ENCODE results near the gene IP6K3.

Gene IP6K3

GRCh38 chr6:33732817-33733708 is 13.6 kb downstream of the IP6K3 start:
- no peaks in the 10 kb centered on the region for H4K20me1 ChIP-seq (ENCODE audit: insufficient read depth, low read length)
- H3K27ac ChIP-seq (ENCODE audit: low read length): no peak overlapping the region
- no peaks in the 10 kb centered on the region for H3K36me3 ChIP-seq (replicated peaks; ENCODE audit: low read depth, low read length)
- no peaks in the 10 kb centered on the region for H3K9me3 ChIP-seq (ENCODE audit: insufficient read depth, low read length)
- H3K4me1 ChIP-seq (ENCODE audit: low read length): no peaks in the 10 kb centered on the region
- no peak overlapping the region for H3K4me2 ChIP-seq (ENCODE audit: low read length)
- no peak overlapping the region for H3K9ac ChIP-seq (ENCODE audit: low read length)
- no peaks in the 10 kb centered on the region for H3K27me3 ChIP-seq (ENCODE audit: low read depth, low read length)
- H2AFZ ChIP-seq (ENCODE audit: low read depth, low read length): no peak overlapping the region
- no peaks in the 10 kb centered on the region for H3K79me2 ChIP-seq (ENCODE audit: low read length)
- H3K4me3 ChIP-seq (ENCODE audit: low read length): no peak overlapping the region
- TF ChIP-seq, protein P1, sequence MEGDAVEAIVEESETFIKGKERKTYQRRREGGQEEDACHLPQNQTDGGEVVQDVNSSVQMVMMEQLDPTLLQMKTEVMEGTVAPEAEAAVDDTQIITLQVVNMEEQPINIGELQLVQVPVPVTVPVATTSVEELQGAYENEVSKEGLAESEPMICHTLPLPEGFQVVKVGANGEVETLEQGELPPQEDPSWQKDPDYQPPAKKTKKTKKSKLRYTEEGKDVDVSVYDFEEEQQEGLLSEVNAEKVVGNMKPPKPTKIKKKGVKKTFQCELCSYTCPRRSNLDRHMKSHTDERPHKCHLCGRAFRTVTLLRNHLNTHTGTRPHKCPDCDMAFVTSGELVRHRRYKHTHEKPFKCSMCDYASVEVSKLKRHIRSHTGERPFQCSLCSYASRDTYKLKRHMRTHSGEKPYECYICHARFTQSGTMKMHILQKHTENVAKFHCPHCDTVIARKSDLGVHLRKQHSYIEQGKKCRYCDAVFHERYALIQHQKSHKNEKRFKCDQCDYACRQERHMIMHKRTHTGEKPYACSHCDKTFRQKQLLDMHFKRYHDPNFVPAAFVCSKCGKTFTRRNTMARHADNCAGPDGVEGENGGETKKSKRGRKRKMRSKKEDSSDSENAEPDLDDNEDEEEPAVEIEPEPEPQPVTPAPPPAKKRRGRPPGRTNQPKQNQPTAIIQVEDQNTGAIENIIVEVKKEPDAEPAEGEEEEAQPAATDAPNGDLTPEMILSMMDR (IDR thresholded peaks at IDR 0.05; ENCODE audit: low read depth, low read length): no peak
- no peak for TF ChIP-seq EZH2phosphoT487 (IDR thresholded peaks at IDR 0.05; ENCODE audit: low read depth)

DNA sequence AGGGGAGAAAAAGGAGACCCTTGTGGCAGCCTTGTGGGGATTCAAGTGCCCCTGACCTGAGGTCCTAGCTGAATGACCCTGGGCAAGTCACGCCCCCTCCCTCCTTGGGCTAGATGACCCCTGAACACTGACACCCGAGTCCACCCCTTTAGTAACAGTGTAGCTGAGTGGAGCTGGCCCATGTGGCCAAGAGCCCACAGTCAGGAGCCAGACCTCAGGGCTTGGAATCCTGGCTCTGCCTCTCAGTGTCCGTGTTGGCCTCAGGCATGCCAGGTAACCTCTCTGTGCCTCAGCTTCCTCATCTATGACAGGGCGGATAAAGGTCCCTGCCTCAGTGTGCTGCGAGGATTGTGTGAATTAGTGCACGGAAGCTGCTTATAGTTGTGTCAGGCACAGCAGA is 14.3 kb downstream of the IP6K3 start:
- Histone ChIP-seq H3K36me3 (replicated peaks; ENCODE audit: low read depth, low read length) (no peaks in the 10 kb centered on the region), H3K27me3 (ENCODE audit: low read depth, low read length) (no peaks in the 10 kb centered on the region), H3K4me3 (ENCODE audit: low read length) (no peak overlapping the region), H3K9me3 (ENCODE audit: insufficient read depth, low read length) (no peaks in the 10 kb centered on the region), H3K27ac (ENCODE audit: low read length) (no peak overlapping the region), H3K79me2 (ENCODE audit: low read length) (no peaks in the 10 kb centered on the region), H3K4me2 (ENCODE audit: low read length) (no peak overlapping the region), H4K20me1 (ENCODE audit: insufficient read depth, low read length) (no peaks in the 10 kb centered on the region), H2AFZ (ENCODE audit: low read depth, low read length) (no peak overlapping the region), H3K4me1 (ENCODE audit: low read length) (no peaks in the 10 kb centered on the region), H3K9ac (ENCODE audit: low read length) (no peak overlapping the region)
- TF ChIP-seq EZH2phosphoT487 (IDR thresholded peaks at IDR 0.05; ENCODE audit: low read depth): no peak
- TF ChIP-seq, protein P1 (IDR thresholded peaks at IDR 0.05; ENCODE audit: low read depth, low read length): no peak

DNA sequence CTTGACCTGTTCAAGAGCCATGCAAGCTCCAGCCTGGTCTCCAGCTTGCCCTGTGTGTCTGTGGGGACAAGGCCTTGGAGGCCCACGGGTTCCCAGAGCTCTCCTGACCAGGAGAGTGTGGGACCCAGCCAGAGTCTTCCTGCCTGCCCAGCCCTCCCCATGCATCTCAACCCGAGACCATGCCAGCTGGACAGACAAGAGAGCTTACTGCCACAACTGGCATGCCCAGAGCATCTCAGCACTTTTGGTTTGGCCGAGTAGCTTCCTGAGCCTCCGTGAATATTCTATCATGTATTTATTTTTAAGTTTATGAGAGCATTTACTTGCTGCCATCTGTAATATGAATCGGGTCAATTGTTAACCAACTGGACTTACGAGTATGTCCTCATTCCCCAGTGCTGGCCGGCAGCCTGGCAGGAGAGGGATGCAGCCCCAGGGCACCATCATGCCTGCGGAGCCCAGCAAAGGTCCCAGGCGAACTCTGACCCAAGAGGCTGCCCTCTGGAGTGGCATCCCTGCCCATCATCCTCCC is 14.9 kb downstream of the IP6K3 start:
- H3K27me3 ChIP-seq (ENCODE audit: low read depth, low read length): no peaks in the 10 kb centered on the region
- H3K27ac ChIP-seq (ENCODE audit: low read length): no peak overlapping the region

GRCh38 chr6:33731035-33731434 is 15.7 kb downstream of the IP6K3 start:
- no peak overlapping the region for H3K4me2 ChIP-seq (ENCODE audit: low read length)
- H3K9ac ChIP-seq (ENCODE audit: low read length): no peak overlapping the region
- no peaks in the 10 kb centered on the region for H3K36me3 ChIP-seq (replicated peaks; ENCODE audit: low read depth, low read length)
- no peaks in the 10 kb centered on the region for H3K79me2 ChIP-seq (ENCODE audit: low read length)
- H2AFZ ChIP-seq (ENCODE audit: low read depth, low read length): no peak overlapping the region
- H3K27me3 ChIP-seq (ENCODE audit: low read depth, low read length): no peaks in the 10 kb centered on the region
- no peaks in the 10 kb centered on the region for H3K9me3 ChIP-seq (ENCODE audit: insufficient read depth, low read length)
- H4K20me1 ChIP-seq (ENCODE audit: insufficient read depth, low read length): no peaks in the 10 kb centered on the region
- no peak overlapping the region for H3K4me3 ChIP-seq (ENCODE audit: low read length)
- no peak overlapping the region for H3K27ac ChIP-seq (ENCODE audit: low read length)
- TF ChIP-seq EZH2phosphoT487 (IDR thresholded peaks at IDR 0.05; ENCODE audit: low read depth): no peak
- TF ChIP-seq, protein P1 (IDR thresholded peaks at IDR 0.05; ENCODE audit: low read depth, low read length): no peak
- H3K4me1 ChIP-seq (ENCODE audit: low read length): no peaks in the 10 kb centered on the region

More for the DNA sequence above, 14.9 kb downstream of the IP6K3 start:
- no peaks in the 10 kb centered on the region for H4K20me1 ChIP-seq (ENCODE audit: insufficient read depth, low read length)
- no peaks in the 10 kb centered on the region for H3K79me2 ChIP-seq (ENCODE audit: low read length)
- H3K4me2 ChIP-seq (ENCODE audit: low read length): no peak overlapping the region
- TF ChIP-seq EZH2phosphoT487 (IDR thresholded peaks at IDR 0.05; ENCODE audit: low read depth): no peak
- TF ChIP-seq, protein P1 (IDR thresholded peaks at IDR 0.05; ENCODE audit: low read depth, low read length): no peak
- H3K36me3 ChIP-seq (replicated peaks; ENCODE audit: low read depth, low read length): no peaks in the 10 kb centered on the region
- H2AFZ ChIP-seq (ENCODE audit: low read depth, low read length): no peak overlapping the region
- H3K9ac ChIP-seq (ENCODE audit: low read length): no peak overlapping the region
- no peaks in the 10 kb centered on the region for H3K9me3 ChIP-seq (ENCODE audit: insufficient read depth, low read length)
- H3K4me3 ChIP-seq (ENCODE audit: low read length): no peak overlapping the region
- H3K4me1 ChIP-seq (ENCODE audit: low read length): no peaks in the 10 kb centered on the region

Measured in OCI-LY3 (cell line).